Fibroblast of skin of back (primary cell): ENCODE data around the gene CTBP1.

Experiments used
- DNase-seq: peaks from one replicate; pipeline ENCODE4 v3.0.0-alpha.2; 2013

CTBP1 gene

GRCh38 chr4:1209821-1210220, 39.1 kb downstream of the CTBP1 start:
- peak; percentile 51 for DNase-seq

GRCh38 chr4:1208970-1209704, 39.8 kb downstream of the CTBP1 start:
- DNase-seq: no peak

- no peak for DNase-seq
These were observed 40.5 kb downstream of the CTBP1 start for GRCh38 chr4:1208266-1208961.

GRCh38 chr4:1207603-1208265, 41.2 kb downstream of the CTBP1 start:
- no peak for DNase-seq

GRCh38 chr4:1207157-1207470, 41.8 kb downstream of the CTBP1 start:
- no peak for DNase-seq

GRCh38 chr4:1206299-1207156, 42.4 kb downstream of the CTBP1 start:
- DNase-seq: no peak

- DNase-seq: no peak
These were observed 43.2 kb downstream of the CTBP1 start for GRCh38 chr4:1205586-1206298.

- DNase-seq: no peak
These were observed 43.9 kb downstream of the CTBP1 start for GRCh38 chr4:1204828-1205585.

GRCh38 chr4:1204286-1204827, 44.6 kb downstream of the CTBP1 start:
- no peak for DNase-seq

- DNase-seq: no peak
These were observed 45.8 kb downstream of the CTBP1 start for GRCh38 chr4:1203026-1203616.

- DNase-seq: no peak
These were observed 46.4 kb downstream of the CTBP1 start for GRCh38 chr4:1202526-1203011.

GRCh38 chr4:1201851-1202525, 46.9 kb downstream of the CTBP1 start:
- DNase-seq: peak; percentile 69

- DNase-seq: peak; percentile 88
These were observed 48.4 kb downstream of the CTBP1 start for GRCh38 chr4:1200425-1201035.

GRCh38 chr4:1199556-1200331, 49.2 kb downstream of the CTBP1 start:
- no peak for DNase-seq

GRCh38 chr4:1198098-1198844, 50.7 kb downstream of the CTBP1 start:
- no peak for DNase-seq

GRCh38 chr4:1196421-1197183, 52.3 kb downstream of the CTBP1 start:
- no peak for DNase-seq

- no peak for DNase-seq
These were observed 53.0 kb downstream of the CTBP1 start for GRCh38 chr4:1195891-1196401.
